Stimulated activated CD4-positive, alpha-beta T cell treated with anti-CD3 and anti-CD28 coated beads, TNF-alpha, amount 100 ng/mL, for 1 hour (primary cell): ENCODE data around the gene SDCCAG8.

Experiments used
- DNase-seq, 3 donors: peaks; one replicate each; pipeline ENCODE4 v3.0.0-alpha.2; 2020; ENCODE audit warnings: low read depth in 3 of 3, low spot score in 1 of 3

SDCCAG8 gene

DNA sequence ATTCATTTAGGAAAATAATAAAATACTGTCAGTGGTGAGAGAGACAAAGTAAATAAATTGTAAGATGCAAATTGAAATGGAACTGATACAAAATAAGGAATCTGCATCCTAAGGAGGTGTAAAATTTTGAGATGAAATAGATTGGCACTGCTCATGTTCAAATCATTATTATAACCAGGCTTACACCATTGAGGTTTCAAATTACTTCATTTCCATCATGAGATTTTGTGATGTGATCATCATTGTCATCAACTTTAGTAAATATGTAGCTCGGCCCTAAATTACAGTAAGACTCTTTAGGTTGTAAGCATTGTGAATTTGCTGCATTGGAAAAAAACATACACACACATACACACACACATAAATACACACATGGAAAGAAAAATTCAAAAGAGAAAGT lies 123.4 kb downstream of the SDCCAG8 start:
- no peak for DNase-seq

DNA sequence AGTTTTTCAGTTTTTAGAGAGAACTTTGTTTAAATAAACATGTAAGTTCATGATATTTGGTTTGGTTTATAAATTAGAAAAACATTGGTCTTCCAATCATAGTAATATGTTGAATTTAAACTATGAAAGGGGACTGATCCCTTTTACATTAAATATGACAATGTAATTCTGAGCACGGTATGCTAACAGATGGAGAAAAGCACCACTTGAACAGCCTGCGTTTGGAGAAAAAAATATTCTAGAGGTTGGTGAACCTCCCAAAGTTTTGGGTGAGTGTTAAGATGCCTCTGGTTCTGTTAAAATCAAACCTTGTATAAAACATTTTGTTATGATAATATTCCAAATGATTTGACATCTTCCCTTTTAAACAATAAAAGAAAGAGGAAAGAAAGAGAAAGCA lies 123.9 kb downstream of the SDCCAG8 start:
- no peak for DNase-seq

GRCh38 chr1:243388276-243388675 lies 132.4 kb downstream of the SDCCAG8 start:
- DNase-seq = no peak

DNA sequence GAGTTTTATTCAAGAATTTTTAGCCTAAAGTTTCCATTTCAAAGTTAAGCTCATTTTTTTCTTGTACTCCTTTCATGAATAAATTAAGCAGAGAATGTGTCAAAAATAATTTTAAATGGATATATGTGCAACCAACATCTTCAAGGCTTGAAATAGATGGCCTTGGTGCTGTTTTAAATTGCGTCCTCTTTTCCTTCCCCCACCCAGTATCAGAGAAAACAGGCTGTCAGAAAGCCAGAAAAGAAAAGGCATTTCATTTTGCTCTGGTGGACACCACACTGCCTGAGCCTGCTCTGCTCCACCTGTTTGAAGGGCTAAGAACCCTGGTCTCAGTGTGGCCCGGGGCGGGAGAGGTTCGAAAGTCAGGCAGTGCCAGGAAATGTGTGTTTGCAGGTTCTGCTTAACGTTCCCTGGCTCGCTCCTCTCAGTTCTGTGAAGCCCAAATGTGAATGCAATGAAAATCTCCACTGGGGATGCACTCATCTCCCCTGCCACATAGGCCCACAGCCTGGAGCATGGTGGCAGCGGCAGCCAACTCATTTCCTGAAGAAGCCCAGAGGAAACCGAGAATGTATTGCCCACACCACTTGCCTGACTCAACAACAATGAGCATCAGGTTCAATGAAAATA lies 134.4 kb downstream of the SDCCAG8 start:
- no peak for DNase-seq

GRCh38 chr1:243391355-243391754 lies 135.5 kb downstream of the SDCCAG8 start:
- no peak for DNase-seq

- DNase-seq = no peak
These were observed 137.3 kb downstream of the SDCCAG8 start for GRCh38 chr1:243393096-243393495.

DNA sequence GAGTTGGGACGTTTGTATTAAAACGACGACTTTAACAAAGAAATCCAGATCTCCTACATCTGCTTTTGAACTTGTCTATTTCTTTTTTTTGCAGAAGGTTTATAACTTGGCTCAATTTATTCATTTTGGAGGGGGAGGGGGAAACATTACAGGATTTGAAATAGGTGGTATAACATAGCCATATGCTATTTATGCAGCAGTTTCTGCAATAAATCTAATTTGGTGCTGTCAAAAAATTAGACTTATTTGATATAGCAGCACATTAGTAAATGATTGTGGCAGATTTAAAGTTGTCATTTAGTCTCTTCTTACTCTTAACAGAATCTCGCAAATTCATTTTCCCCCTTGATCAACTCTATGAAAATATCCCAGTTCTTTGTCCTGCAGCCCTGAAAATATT lies 138.2 kb downstream of the SDCCAG8 start:
- DNase-seq = no peak

GRCh38 chr1:243394601-243395464 lies 139.0 kb downstream of the SDCCAG8 start:
- no peak for DNase-seq

DNA sequence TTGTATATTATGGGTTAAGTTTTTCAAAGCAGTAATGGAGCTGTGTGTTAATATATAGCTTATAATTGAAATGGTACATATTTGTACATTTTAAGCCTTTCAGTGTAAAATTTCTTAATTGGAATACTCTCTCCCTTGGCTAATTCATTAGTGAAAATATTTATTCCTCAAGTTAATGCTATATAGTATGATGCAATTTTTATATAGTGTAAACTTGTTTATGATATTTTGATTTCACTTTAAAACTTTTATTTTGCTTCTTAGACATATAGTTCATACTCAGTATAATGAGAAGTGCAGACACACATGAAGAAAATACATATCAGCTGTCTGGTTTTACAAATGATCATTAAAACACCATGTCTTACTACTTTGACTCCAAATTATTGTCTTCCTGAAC lies 140.6 kb downstream of the SDCCAG8 start:
- DNase-seq = no peak

DNA sequence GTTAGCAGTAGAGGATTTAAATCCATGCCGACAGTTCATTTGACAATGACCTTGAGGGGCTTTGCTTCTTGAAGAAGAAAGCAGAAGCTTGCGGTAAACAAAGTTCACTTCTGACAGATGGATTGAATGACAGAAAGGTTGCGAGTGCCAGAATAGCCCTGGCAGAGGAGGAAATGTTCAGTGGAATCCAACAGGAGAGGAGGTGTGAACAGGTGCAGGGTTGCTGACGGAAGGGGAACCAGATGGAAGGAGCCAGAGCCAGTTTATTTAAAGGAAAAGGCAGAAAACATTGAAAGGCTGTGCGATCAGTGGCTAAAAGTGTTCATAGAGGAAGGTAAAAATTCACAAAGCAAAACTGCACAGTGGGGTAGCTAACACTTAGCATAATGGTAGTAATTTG lies 141.0 kb downstream of the SDCCAG8 start:
- DNase-seq = no peak

DNA sequence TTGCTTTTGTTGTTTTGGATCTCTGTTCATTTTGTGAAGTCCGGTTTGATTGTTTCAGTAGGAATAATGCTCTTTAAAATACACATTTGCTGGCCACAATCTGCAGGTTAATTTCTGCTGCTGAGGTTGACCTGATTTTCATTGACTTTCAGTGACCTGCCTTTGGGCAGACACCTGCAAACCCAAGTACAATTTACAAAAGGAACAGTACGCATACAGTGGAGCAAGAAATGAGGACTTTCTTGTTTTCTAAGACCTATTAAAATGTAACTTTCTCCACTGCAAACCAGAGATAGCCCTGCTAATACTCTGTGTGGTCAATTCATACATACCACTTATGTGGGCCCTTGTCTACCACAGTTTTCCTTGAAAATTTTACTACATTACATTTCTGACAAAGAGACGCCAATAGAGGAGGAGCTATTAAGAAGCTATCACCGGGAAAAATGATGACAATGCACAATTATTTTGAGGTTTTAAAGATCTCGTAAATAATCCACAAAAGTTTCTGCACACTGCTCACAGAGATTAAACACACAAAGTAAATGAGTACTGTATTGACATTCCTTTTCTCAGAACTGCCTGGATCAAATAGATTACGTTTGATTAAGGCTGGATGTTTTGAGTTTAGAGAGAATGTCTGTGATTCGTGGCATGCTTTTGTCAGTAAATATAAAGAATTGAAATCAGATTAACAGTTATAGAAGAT lies 141.9 kb downstream of the SDCCAG8 start:
- no peak for DNase-seq

GRCh38 chr1:243399561-243400155 lies 143.8 kb downstream of the SDCCAG8 start:
- DNase-seq = no peak

DNA sequence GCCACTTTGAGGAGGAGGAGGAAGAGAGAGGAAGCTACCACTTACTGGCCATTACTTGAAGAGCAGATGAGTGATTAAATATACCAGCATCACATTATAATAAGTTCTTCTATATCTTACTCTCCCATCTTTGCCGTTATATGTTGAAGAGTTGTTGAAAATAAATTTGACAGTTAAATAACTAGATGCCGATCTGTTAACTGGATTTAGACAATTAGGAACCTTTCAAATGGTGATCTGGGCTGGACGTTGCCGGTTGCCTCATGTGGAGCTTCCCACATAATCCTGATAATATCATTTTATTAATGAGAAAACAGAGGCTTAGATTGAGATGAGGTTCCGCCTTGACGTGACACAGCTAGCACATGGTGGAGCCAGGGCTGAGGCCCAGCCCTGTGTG lies 147.0 kb downstream of the SDCCAG8 start:
- no peak for DNase-seq

DNA sequence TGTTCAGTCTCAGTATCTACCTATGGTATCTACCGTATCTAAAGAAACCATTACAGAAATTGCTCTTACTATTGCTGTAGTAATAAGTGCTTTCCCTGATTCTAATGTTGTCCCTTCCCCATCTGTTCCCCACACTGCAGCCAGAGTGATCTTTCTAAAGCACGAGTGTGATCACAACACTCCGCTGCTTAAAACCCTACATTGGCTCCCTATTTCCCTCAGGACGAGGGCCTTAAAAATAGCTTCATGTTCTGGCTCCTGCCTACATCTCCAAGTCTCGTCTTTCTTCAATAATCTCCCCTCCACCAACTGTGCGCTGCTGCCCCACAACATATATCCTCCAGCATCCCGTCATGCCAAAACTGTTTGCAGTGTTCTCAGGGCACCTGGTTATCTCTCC lies 150.6 kb downstream of the SDCCAG8 start:
- DNase-seq = no peak

DNA sequence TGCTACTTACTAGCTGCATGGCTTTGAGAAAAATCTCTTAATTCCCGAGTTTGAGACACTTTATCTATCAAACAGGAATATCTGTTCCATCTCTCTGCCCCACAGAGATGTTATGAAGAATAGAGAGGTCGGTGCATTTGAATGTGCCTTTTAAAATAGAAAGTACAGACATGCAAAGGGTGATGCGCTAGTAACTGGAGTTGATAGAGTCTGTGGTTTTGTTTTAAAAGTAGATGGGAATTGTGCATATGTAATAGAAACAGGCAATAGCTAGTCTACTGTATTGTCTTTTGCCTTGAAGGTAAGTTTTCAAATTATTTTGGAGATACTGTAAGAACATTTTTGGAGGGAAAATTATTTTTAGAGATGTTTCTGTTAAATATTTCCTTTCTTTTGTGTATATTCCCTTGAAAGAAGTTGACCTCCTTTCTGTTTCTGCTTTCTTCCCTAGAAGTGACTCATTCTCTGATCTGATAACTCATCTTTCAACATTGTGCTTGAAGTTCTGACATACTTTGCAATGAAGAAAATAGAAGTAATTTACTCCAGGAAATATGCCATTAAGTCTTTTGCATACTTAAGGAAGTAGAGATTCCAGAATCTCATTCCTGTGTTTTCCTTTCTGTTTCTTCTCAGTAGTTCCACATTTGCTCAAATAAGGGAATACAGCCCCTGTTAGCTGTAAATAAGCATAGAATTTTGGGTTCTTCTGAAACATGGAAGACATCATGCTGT lies 151.6 kb downstream of the SDCCAG8 start:
- DNase-seq = no peak

GRCh38 chr1:243408479-243408878 lies 152.6 kb downstream of the SDCCAG8 start:
- no peak for DNase-seq

DNA sequence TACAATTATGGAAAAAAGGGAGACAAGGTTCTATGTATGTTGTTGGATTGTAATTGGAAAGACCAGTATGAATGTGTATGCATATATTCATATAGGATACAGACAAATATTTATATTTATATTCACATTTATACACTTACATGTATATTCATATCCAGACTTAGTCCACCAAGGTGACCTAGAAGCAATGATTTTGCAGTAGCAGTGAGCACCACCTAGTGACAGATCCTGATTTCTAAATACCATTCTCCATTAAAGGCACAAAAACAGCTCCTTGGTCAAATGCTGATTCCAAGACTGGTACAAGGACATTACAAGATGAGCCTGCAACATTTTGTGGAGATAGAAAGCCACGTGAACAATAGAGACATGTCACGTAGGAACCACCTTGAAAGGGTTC lies 153.4 kb downstream of the SDCCAG8 start:
- DNase-seq = no peak

GRCh38 chr1:243411472-243411871 lies 155.6 kb downstream of the SDCCAG8 start:
- no peak for DNase-seq

DNA sequence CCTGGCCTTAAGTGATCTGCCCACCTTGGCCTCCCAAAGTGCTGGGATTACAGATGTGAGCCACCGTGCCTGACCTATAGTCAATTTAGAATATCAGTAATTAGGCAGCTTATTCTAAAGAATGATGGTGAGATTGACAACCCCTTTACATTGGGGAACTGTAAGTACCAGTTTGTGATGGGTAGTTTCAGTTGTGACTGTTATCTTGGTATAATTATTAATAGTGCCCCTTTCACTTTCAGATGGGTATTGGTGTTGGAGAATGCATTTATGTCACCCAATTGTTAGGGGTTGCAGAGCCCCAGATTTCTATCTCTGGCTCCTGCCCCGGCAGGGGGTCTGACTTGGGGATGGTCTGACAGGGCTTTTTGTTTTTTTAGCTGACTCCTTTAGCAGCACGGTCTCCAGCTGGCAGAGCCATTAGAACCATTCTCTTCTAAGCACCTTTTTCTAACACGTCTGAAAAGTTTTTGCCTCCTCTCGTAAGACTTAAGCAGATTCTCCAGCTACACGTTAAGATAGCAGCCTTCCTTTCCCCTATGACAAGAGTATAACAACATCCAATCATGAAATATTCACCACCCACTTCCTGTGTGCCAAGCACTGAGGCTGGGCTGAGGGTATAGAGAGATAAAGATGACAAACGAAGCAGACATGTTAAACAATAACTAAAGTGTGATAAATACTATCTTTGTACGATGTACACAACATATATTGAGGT lies 157.8 kb downstream of the SDCCAG8 start:
- DNase-seq = no peak

- DNase-seq = no peak
These were observed 158.3 kb downstream of the SDCCAG8 start for GRCh38 chr1:243414152-243414494.
